ENCODE results near the gene RPS6KA4. TPM values are rescaled to one million over a fixed set of nuclear protein-coding genes. Genes with fewer than 3 reads are reported as not detected.
"Not testable (repeated sequence)": the region's sequence is repeated elsewhere in the genome, so short reads cannot be mapped to it uniquely, and the experiment has no call there.

Gene RPS6KA4
- total RNA-seq, 1 donor from 2014 or later, result 36.1 TPM

GRCh38 chr11:64320556-64320955, 38.4 kb upstream of the RPS6KA4 start:
- DNase-seq (no peak), ATAC-seq (no peak)
- Histone ChIP-seq H3K4me3 (no peak overlapping the region), H3K27ac (peak overlapping the region; percentile 53), H3K4me1 (peaks cover 35% of the 10 kb centered on the region), H3K27me3 (ENCODE audit: low read depth) (no peaks in the 10 kb centered on the region), H3K9me3 (no peaks in the 10 kb centered on the region), H3K36me3 (peaks cover 28% of the 10 kb centered on the region)
- intact Hi-C loops (cut with DNase I), result no loop called here
- TF ChIP-seq CTCF (IDR thresholded peaks at IDR 0.05), result no peak

- Histone ChIP-seq H3K4me1 (peaks cover 34% of the 10 kb centered on the region), H3K27me3 (ENCODE audit: low read depth) (no peaks in the 10 kb centered on the region), H3K4me3 (no peak overlapping the region), H3K36me3 (peaks cover 23% of the 10 kb centered on the region), H3K9me3 (no peaks in the 10 kb centered on the region), H3K27ac (peak overlapping the region; percentile 77)
- intact Hi-C loops (cut with DNase I), result no loop called here
- TF ChIP-seq CTCF (IDR thresholded peaks at IDR 0.05), result no peak
- ATAC-seq, result no peak
- DNase-seq, result no peak
Measured at GRCh38 chr11:64321026-64321425, 37.9 kb upstream of the RPS6KA4 start.

GRCh38 chr11:64321533-64321932, 37.4 kb upstream of the RPS6KA4 start:
- no peak overlapping the region for H3K4me3 ChIP-seq
- no peak for TF ChIP-seq CTCF (IDR thresholded peaks at IDR 0.05)
- H3K36me3 ChIP-seq, result peaks cover 18% of the 10 kb centered on the region
- H3K9me3 ChIP-seq, result no peaks in the 10 kb centered on the region
- peak overlapping the region; percentile 77 for H3K27ac ChIP-seq
- ATAC-seq (peak; percentile 27 to 49), DNase-seq (peak; percentile 77)
- intact Hi-C loops (cut with DNase I), result no loop called here
- peaks cover 29% of the 10 kb centered on the region for H3K4me1 ChIP-seq
- H3K27me3 ChIP-seq (ENCODE audit: low read depth), result no peaks in the 10 kb centered on the region

GRCh38 chr11:64322925-64323260, 36.1 kb upstream of the RPS6KA4 start:
- Histone ChIP-seq H3K27ac (no peak overlapping the region), H3K4me3 (no peak overlapping the region), H3K36me3 (peaks cover 17% of the 10 kb centered on the region), H3K27me3 (ENCODE audit: low read depth) (no peaks in the 10 kb centered on the region), H3K4me1 (peaks cover 24% of the 10 kb centered on the region), H3K9me3 (no peaks in the 10 kb centered on the region)
- ATAC-seq, result no peak
- no peak for DNase-seq
- intact Hi-C loops (cut with DNase I), result no loop called here
- TF ChIP-seq CTCF (IDR thresholded peaks at IDR 0.05), result no peak

GRCh38 chr11:64323373-64323772, 35.6 kb upstream of the RPS6KA4 start:
- Histone ChIP-seq H3K9me3 (no peaks in the 10 kb centered on the region), H3K27ac (no peak overlapping the region), H3K4me1 (peaks cover 24% of the 10 kb centered on the region), H3K27me3 (ENCODE audit: low read depth) (no peaks in the 10 kb centered on the region), H3K36me3 (peaks cover 17% of the 10 kb centered on the region), H3K4me3 (no peak overlapping the region)
- no peak for TF ChIP-seq CTCF (IDR thresholded peaks at IDR 0.05)
- DNase-seq (no peak), ATAC-seq (no peak)
- intact Hi-C loops (cut with DNase I), result no loop called here

- H3K27ac ChIP-seq; H3K4me3 ChIP-seq; H3K9me3 ChIP-seq; intact Hi-C loops (cut with DNase I); ATAC-seq; H3K27me3 ChIP-seq (ENCODE audit: low read depth); DNase-seq: not testable (repeated sequence)
- peaks cover 21% of the 10 kb centered on the region for H3K4me1 ChIP-seq
- peaks cover 17% of the 10 kb centered on the region for H3K36me3 ChIP-seq
Measured at GRCh38 chr11:64323984-64324383, 35.0 kb upstream of the RPS6KA4 start.
